Tibial artery (tissue), 4 donors: ENCODE data around the gene GOLGA6A.

Experiments
- DNase-seq, 2 donors: peaks; one replicate each; pipeline ENCODE4 v3.0.0-alpha.2; 2019
- H3K27ac ChIP-seq, 2 donors: fragments of 200-600 bp; sonication (generic) in 1 of 2; 1 replicate in 1 of 2; 2 replicates in 1 of 2; pipeline ENCODE4 v1.5.1; 2018 to 2019; ENCODE audit warnings: mild to moderate bottlenecking in 1 of 2
- H3K27me3 ChIP-seq, 2 donors: fragments of 200-600 bp; sonication (generic) in 1 of 2; one replicate each; pipeline versions ENCODE4 v1.5.1 to v1.6.0; 2016 to 2019
- H3K36me3 ChIP-seq, 3 donors: fragments of 200-600 bp; sonication (generic) in 2 of 3; one replicate each; pipeline ENCODE4 v1.5.1; 2016 to 2019; ENCODE audit warnings: mild to moderate bottlenecking in 2 of 3
- H3K4me1 ChIP-seq, 4 donors: fragments of 200-600 bp; sonication (generic) in 2 of 4; 1 replicate in 3 of 4; 2 replicates in 1 of 4; pipeline ENCODE4 v1.5.1; 2016 to 2019
- H3K4me3 ChIP-seq, 2 donors: fragments of 200-600 bp; sonication (generic) in 1 of 2; 1 replicate in 1 of 2; 2 replicates in 1 of 2; pipeline ENCODE4 v1.5.1; 2018 to 2019; ENCODE audit warnings: mild to moderate bottlenecking in 2 of 2
- H3K9me3 ChIP-seq, 3 donors: fragments of 200-600 bp; sonication (generic) in 1 of 3; one replicate each; pipeline ENCODE4 v1.5.1; 2016 to 2019
- intact Hi-C: fragments of 100-400 bp; cut with DNase I; formaldehyde crosslinking; loops from one replicate; pipeline ENCODE4 v1.15.0; 2023; ENCODE audit warnings: low total_unique reads
- TF ChIP-seq, protein P1 (sequence below), 2 experiments: fragments of 200-600 bp in 1 of 2; fragments of 450-650 bp in 1 of 2; IDR thresholded peaks; one replicate each; pipeline ENCODE4 v1.5.1; 2017 to 2019; ENCODE audit warnings: antibody characterized with exemption in 2 of 2, mild to moderate bottlenecking in 1 of 2, moderate library complexity in 1 of 2

The GOLGA6A gene

DNA sequence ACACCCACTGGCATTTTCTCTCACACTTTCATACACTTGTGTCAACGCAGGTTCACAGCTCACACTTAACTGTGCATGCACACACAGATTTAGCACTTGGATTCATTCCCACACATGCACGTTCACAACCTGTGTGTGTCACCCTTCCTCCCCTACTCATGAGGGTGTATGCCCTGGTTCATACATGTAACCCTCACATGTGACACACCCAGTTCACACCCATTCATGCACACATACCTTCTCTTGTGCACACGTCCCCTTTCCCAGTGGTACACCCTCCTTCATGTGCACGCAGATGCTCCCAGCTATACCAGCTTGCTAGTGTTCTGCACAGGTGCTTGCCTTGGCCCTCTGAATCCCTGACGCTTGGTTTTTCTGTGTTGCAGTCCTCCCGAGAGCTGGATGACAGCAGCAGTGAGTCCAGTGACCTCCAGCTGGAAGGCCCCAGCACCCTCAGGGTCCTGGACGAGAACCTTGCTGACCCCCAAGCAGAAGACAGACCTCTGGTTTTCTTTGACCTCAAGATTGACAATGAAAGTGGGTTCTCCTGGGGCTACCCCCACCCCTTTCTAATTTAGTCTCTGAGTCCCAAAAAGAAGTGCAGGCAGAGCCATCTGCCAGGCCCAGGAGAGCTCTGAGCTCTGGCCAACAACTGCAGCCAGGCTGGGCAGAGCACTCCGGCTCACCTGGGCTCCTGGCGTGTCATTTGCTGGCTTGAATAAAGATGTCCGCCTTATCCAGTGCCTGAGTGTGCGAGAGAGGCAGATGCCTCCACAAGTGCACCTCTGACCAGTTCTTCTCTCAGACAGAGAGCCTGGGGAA, 39.5 kb downstream of the GOLGA6A start:
- intact Hi-C loops: loop anchor here (2.0 kb wide), 1 partner anchor 68 kb away; no protein-coding TSS in a partner anchor
- Histone ChIP-seq H3K36me3 (peaks cover 15 to 33% (median 28%) of the 10 kb centered on the region in 3 donors), H3K4me3 (no peak overlapping the region), H3K27me3 (no peaks in the 10 kb centered on the region), H3K27ac (peak overlapping the region in 1 of 2 donors; percentile 40), H3K9me3 (no peaks in the 10 kb centered on the region), H3K4me1 (peaks cover 4 to 35% (median 13%) of the 10 kb centered on the region in 4 donors)
- DNase-seq: no peak
- TF ChIP-seq, protein P1, sequence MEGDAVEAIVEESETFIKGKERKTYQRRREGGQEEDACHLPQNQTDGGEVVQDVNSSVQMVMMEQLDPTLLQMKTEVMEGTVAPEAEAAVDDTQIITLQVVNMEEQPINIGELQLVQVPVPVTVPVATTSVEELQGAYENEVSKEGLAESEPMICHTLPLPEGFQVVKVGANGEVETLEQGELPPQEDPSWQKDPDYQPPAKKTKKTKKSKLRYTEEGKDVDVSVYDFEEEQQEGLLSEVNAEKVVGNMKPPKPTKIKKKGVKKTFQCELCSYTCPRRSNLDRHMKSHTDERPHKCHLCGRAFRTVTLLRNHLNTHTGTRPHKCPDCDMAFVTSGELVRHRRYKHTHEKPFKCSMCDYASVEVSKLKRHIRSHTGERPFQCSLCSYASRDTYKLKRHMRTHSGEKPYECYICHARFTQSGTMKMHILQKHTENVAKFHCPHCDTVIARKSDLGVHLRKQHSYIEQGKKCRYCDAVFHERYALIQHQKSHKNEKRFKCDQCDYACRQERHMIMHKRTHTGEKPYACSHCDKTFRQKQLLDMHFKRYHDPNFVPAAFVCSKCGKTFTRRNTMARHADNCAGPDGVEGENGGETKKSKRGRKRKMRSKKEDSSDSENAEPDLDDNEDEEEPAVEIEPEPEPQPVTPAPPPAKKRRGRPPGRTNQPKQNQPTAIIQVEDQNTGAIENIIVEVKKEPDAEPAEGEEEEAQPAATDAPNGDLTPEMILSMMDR (IDR thresholded peaks at IDR 0.05): no peak

DNA sequence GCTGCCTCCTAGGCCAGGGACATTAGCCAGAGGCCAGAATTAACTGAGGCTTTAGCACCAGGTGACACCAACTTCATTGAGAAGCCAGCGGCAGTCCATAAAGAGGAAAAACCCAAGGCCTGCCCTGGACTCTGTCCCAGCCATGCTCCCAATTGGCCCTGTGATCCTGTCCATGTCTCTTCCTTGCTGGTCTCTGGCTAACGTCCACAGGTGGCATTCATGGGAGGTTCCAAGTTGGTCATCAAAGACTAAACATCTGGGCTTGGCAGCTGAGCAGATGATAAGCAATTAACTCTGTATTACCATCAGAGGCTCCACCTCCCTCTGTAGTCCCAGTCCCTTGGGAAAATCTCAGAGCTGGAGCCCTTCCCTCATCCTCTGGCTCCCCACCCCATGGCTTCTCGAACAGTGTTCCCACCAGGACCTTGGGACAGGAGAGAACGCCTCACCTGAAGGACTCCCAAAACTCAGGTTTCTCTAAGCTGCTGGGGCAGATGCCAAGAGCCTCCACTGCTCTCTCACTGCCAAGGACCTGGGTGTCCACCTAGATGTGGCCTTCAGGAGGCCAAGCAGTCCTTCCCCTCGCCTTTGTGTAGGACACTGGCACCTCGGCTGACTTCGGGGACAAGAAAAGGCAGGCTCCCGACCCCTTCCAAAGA, 40.4 kb downstream of the GOLGA6A start:
- no peaks in the 10 kb centered on the region for H3K27me3 ChIP-seq
- H3K9me3 ChIP-seq: no peaks in the 10 kb centered on the region
- H3K27ac ChIP-seq: peak overlapping the region in 1 of 2 donors; percentile 65
- no peak overlapping the region for H3K4me3 ChIP-seq
- peaks cover 4 to 30% (median 12%) of the 10 kb centered on the region in 4 donors for H3K4me1 ChIP-seq
- H3K36me3 ChIP-seq: peaks cover 20 to 42% (median 31%) of the 10 kb centered on the region in 3 donors
- intact Hi-C loops: loop anchor here (2.0 kb wide), 1 partner anchor 67 kb away; no protein-coding TSS in a partner anchor
- TF ChIP-seq, protein P1 (IDR thresholded peaks at IDR 0.05): no peak
- no peak for DNase-seq

DNA sequence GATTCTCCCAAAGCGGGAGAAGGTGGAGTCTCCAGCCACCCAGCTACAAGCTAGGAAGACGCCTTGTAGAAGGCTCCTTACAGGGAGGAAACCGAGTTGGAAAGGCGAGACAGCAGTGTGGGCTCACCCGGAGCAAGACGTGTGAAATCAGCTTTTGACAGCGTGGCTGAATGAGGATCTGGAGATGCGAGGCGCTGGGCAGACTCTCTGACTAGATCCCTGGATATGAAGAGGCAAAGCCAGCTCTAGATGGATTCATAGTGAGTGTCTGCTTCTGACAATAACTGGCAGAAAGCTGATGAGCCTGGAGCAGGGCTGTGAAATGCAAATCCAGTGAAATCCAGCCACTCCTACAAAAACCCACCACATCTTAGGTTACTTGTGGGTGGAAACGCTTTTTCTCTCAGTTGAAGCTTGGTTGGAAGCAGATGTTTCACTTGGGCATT, 41.0 kb downstream of the GOLGA6A start:
- Histone ChIP-seq H3K4me1 (peaks cover 4 to 30% (median 12%) of the 10 kb centered on the region in 4 donors), H3K9me3 (no peaks in the 10 kb centered on the region), H3K4me3 (no peak overlapping the region), H3K27me3 (no peaks in the 10 kb centered on the region), H3K27ac (peak overlapping the region; percentile 55 to 65), H3K36me3 (peaks cover 23 to 48% (median 36%) of the 10 kb centered on the region in 3 donors)
- intact Hi-C loops: no loop called here
- TF ChIP-seq, protein P1 (IDR thresholded peaks at IDR 0.05): no peak
- no peak for DNase-seq

GRCh38 chr15:74040109-74040850, 42.1 kb downstream of the GOLGA6A start:
- Histone ChIP-seq H3K27me3 (no peaks in the 10 kb centered on the region), H3K4me1 (peaks cover 4 to 30% (median 12%) of the 10 kb centered on the region in 4 donors), H3K9me3 (no peaks in the 10 kb centered on the region), H3K36me3 (peaks cover 34 to 58% (median 44%) of the 10 kb centered on the region in 3 donors), H3K4me3 (no peak overlapping the region), H3K27ac (peak overlapping the region; percentile 55 to 65)
- TF ChIP-seq, protein P1 (IDR thresholded peaks at IDR 0.05): no peak
- DNase-seq: peak; percentile 53 to 86
- intact Hi-C loops: no loop called here

DNA sequence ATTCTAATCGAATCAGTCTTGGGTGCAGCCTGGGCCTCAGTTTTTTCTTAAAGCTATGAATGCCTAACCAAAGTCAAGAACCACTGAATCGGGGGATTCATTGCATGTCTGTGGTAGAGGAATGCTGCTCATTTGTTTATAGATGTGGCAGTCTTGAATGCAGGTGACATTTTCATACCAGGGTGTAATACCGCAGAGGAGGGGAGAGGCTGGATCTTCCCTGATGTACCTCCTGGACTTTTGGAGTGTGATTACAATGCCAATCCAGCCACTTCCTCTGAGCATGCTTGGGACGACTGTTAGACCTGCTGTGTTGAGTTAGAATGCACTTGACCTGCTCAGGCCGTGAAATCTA, 42.7 kb downstream of the GOLGA6A start:
- Histone ChIP-seq H3K4me3 (no peak overlapping the region), H3K36me3 (peaks cover 39 to 59% (median 46%) of the 10 kb centered on the region in 3 donors), H3K27ac (peak overlapping the region in 1 of 2 donors; percentile 56), H3K9me3 (no peaks in the 10 kb centered on the region), H3K4me1 (peaks cover 4 to 30% (median 12%) of the 10 kb centered on the region in 4 donors), H3K27me3 (no peaks in the 10 kb centered on the region)
- intact Hi-C loops: no loop called here
- DNase-seq: no peak
- TF ChIP-seq, protein P1 (IDR thresholded peaks at IDR 0.05): no peak
